HG03378 (cell line): ENCODE data around the gene ISM2.

Experiments used
- ATAC-seq: cut with Tn5 transposase; IDR thresholded peaks from one replicate; pipeline ENCODE4 v1.9.1; 2021; ENCODE audit warnings: mild to moderate bottlenecking, moderate library complexity; ENCODE audit not compliant: unreplicated experiment

The ISM2 gene

GRCh38 chr14:77508249-77508648 lies 9.6 kb upstream of the ISM2 start:
- ATAC-seq, result no peak

DNA sequence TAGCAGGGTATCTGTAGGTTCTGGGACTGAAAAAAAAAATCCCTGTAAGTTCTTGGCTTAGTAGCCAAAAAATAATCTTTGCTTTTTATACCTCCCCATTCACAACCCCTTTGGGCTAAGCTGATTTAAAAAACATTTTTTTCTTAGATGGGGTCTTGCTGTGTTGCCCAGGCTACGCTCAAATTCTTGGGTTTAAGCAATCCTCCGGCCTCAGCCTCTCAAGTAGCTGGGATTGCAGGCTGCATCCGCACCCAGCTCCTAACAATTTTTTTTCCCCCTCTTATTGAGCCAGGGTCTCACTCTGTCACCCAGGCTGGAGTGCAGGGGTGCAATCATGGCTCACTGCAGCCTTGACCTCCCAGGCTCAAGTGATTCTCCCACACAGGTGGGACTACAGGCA lies 9.1 kb upstream of the ISM2 start:
- no peak for ATAC-seq

DNA sequence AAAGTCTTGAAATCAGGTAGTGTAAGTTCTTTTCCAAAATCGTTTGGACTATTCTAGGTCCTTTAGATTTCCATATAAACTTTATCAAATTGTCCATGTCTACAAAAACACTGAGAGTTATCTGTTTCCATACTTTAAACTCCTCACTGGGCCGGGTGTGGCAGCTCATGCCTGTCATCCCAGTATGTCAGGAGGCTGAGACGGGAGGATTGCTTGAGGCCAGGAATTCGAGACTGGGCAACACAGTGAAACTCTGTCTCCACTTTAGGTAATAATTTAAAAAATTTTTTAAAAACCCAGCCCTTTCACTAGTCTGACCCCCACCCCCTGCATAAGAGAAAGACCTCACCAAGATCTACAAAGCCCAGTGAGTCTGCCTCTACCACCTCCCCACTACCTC lies 6.4 kb upstream of the ISM2 start:
- no peak for ATAC-seq

GRCh38 chr14:77503138-77503537 lies 4.5 kb upstream of the ISM2 start:
- no peak for ATAC-seq

DNA sequence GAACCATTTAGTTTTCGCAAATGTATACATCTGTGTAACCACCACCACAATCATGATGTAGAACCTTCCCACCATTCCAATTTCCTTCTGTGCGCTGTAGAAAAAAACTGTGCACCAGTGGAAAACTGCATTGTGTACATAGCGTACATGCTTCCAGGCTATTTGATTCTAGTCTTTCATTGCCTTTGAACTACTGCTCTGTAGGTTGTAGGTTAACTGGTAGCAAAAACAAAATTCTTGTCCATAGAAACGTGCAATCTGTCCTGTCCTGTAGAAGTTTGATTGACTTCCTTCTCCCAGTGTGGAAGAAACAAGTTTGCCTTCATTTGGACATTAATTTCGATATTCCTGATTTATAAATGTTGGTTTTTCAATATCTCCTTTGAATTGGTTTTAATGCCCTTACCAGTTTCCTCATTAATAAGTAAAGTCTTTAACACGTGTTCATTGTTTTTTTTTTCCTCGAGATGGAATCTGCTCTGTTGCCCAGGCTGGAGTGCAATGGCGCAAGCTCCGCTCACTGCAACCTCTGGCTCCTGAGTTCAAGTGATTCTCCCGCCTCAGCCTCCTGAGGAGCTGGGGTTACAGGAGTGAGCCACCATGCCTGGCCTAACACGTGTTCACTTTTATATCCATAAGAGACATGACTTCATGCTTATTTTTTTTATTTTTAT lies 3.6 kb upstream of the ISM2 start:
- no peak for ATAC-seq

- ATAC-seq, result no peak
Measured at GRCh38 chr14:77498984-77499527, 440 bp upstream of the ISM2 start.

DNA sequence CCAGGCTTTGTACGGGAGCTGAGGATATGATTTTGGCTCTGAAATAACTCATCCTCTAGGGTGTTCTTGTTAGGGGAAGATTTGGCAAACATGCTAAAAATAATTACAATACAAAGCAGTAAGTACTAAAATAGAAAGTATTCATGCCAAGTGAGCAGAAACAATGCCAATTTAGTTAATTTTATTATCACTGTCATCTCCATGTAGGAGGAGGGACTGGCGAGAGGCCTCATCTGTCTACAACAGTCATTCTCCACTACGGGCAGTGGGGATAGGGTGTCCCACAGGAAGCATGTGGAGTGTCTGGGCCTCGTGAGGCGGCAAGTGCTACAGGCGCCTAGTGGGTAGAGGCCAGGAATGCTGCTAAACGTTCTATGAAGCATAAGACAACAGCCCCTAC lies 3.3 kb downstream of the ISM2 start:
- ATAC-seq, result no peak

DNA sequence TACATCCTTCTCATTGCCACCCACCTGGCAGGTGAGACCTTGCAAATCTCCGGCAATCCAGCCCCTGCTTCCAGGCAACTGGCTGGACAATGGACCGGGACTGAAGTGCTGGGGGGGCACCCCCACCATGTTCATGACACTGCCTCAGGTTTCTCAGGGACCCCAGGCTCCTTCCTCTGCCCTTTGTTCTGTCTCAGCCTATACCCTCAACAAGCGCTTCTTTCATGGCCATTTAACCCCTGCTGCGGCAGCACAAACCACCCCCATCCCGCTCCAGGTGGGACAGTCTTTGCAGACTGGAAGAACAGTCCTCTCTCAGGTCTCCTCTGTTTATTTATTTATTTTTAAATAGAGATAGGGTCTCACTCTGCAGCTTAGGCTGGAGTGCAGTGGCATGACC lies 7.6 kb downstream of the ISM2 start:
- ATAC-seq, result no peak

DNA sequence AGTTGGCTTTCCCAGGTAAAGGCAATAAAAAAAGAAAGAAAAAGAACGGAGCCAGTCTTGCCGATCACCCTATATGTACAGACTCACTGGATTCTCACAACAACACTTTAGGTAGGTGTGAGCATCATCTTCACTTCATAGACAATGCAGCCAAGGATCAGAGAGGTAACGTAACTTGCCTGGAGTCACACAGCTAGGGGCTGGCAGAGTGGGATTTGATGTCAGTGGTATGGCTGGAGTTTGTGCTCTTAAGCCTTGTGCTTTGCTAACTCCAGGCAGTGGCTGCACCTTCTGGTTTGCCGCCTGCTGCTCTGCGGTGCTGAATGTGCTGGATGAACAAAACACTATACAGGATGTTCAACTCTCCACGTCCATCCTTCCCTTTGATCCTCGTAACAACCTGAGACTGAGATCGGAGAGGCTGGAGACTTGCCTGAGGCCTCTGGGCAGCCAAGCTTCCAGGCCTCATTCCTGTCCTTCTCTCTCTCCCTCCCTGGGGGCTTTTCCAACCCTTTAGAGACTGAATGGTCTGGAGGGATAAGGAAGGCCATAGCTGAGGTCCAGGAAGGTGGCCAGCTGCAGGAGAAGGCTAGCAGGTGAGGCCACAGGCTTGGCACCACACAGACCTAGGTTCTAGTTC lies 8.1 kb downstream of the ISM2 start:
- ATAC-seq, result no peak

GRCh38 chr14:77489041-77489440 lies 9.6 kb downstream of the ISM2 start:
- ATAC-seq, result no peak

DNA sequence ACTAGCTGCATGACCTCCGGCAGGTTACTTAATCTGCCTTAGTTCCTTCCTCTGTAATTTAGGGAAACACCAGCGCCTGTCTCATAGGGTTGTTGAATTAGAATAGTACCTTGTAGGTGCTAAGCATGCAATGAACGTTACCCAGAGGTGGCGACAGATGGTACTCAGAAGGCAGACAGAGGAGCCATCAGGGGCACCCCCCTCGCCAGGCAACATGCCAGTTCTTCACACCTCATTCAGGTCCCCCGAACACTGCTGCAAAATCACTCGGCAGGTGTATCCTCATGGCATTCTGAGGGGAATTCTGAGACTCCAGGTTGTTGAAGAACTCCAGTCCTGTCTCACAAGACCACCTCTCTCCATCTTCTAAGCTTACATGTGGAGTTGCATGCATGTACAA lies 10.1 kb downstream of the ISM2 start:
- no peak for ATAC-seq

DNA sequence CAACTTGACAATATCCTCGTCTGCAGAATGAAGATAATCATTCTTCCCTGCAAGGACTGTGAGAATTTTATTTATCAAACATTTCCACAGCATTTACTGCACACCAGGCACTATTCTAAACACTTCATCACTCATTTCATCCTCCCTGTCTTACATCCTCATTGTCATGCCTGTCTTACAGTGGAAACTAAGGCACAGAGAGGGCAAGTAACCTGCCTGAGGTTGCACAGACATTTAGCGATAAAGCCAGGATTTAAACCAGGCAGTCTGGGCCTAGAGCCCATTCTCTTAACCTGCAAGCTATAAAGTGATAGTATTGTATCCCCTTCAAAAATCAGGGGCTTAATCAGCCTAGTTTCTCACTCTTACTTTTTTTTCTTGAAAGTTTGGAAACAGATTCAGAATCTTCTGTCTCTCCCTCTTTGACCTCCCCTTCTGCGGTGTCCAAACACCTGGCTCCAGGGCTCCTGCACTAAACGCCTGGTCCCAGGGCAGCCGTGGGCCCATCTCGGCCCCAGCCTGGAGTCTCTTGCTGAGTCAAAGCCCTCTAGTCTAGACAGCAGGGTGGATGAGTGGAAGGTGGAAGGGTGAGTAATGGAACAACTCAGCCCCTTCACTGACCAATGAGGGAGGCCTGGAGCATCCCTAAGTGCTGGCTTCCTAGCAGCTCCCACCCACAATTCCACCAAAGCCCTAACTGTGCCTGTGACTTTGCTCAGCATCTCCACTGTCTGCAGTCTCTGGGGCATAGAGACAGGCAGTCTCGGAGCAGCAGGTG lies 12.5 kb downstream of the ISM2 start:
- ATAC-seq, result no peak

- ATAC-seq, result no peak
Measured at GRCh38 chr14:77485256-77485655, 13.4 kb downstream of the ISM2 start.

GRCh38 chr14:77482422-77482821 lies 16.2 kb downstream of the ISM2 start:
- no peak for ATAC-seq

DNA sequence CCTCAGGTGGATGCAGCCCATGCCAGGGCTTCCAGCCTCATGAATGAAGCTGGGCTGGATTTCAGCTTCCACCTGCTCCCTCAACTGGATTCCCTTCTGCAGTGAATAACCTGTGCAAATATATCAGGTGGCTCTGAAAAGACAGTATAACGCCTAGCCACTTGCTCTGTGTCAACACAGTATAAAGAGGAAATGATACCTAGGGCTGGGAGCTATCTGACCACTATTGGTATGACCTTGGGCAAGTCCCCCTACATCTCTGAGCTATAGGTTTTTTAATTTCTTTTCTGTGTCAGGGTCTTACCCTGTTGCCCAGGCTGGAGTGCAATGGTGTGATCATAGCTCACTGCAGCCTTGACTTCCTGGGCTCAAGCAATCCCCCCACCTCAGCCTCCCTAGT lies 19.8 kb downstream of the ISM2 start:
- ATAC-seq, result peak; percentile 89

- no peak for ATAC-seq
Measured at GRCh38 chr14:77478029-77478428, 20.6 kb downstream of the ISM2 start.

DNA sequence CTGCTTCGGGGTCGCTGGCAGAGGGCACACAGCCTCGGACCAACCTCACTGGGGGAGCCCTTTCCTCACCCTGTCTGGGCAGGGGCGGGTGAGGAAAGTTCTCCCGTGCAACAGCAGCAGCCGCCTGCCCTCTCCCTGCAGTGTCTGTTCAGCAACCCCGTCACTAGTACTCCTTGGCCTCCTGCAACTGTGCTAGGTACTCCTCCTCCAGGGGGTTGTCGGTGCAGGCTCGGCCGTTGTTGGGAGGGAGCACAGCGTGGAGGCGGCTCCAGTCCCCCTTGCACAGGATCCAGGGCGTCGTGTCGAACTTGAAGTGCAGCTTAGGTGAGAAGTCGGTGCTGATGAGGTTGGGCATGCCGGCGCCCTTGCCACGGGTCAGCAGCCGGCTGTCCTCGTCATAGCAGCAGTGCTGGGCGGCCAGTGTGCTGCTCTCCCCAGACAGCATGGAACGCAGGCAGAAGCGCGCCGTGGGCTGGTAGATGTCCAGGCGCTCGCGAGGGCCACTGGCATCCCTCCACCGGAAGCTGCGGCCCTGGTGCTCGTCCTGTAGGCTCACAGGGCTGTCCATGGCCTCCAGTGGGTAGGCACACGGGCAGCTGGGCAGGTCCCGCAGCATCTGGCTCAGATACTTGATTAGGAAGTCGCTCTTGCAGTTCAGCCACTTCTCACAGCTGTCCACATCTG lies 23.0 kb downstream of the ISM2 start:
- no peak for ATAC-seq

DNA sequence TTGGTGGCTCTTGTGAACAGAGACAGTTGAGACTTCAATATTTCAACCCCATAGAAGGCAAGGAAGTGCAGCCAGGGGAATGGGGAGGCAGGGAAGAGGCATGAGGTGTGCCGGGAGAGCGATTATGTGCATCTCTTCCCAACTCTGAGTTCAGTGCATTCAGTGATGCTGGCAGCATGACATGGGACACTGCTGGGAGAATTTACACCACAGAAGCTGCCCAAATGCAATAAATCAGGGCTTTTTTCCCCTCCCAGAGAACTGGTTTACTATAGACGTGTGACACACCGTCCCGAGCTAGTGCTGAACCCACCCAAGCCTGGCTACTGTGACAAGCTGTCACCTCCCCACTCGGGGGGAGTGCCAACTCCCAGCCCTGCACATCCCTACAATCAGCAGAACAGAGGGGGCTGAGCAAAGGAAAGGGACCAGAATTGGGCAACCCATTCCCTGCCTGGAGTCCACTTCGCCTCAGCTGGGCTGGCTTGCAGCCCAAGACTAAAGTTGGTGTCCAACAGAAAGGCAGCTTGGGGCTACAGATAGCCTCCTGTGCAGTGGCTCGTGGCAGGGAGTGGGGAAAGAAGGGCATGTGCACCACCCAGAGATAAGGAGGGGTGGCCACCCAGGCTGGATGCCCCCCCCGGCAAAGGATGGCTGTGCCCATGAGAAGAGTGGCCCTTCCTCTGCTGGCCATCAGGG lies 24.0 kb downstream of the ISM2 start:
- no peak for ATAC-seq

DNA sequence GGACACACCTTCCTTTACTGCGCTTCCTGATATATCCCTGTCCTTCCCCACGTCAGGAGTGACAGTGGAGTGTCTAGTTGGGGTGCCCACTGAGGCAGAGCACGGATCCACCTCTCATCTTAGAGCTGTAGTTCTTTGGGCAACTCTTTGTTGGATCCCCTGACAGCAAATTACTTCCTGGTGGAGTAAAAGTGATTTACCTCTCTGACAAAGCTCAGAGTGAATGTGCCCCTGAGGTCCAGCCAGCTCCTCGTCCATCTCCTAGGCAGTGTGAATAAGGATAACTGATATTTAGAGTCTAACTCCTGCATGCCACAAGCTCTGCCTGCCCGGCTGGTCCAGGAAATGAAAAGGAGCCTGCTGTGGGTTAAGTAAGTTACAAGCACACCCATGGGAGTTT lies 24.7 kb downstream of the ISM2 start:
- no peak for ATAC-seq

GRCh38 chr14:77470224-77470870 lies 28.3 kb downstream of the ISM2 start:
- ATAC-seq, result no peak
